CD4-positive, alpha-beta T cell treated with Interleukin-12 subunit alpha and Interleukin-12 subunit beta, for 1 hour (primary cell): ENCODE measurements around the gene GABRG3.

Experiments used
- DNase-seq: peaks from one replicate; pipeline ENCODE4 v3.0.0-alpha.2; 2020

Gene GABRG3

GRCh38 chr15:27196691-27197090 is 225.7 kb downstream of the GABRG3 start:
- no peak for DNase-seq

DNA sequence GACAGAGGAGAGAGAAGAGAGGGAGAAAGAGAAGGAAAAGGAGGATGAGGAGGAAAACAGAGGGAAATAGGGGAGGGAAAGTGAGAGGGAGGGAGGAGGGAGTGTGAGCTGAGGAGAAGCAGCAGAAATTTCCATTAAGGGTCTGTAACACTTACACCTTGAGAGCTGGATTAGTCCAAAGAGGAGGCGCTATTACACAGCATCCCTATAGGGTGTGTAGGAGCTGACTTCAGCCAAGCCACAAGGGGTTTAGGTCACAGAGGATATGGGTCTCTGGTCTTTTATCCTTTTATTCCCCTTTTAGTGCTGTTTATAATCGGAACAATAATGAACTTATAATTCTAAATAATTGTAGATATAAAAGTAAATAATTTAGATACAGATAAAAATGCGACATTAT is 230.4 kb downstream of the GABRG3 start:
- DNase-seq = no peak

- no peak for DNase-seq
Observed at GRCh38 chr15:27210176-27210575, 239.2 kb downstream of the GABRG3 start.

DNA sequence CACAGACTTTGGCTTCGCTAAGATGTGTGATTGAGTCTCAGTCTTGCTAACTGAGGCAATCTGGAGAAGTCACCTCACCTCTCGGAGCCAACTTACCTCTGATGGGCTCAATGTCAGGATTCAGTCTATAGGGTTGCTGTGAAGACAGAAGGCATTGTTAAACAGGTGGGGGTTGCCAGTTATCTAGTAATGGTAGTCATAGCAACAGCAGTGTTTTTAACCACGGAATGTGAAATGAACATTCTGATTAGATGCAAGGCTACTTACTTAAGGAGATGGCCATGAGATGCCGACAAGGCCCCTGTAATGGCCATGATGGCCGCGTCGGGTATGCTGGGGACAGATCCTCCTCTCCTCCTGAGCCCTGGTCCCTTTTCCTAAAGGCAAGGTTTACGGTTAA is 243.1 kb downstream of the GABRG3 start:
- no peak for DNase-seq

DNA sequence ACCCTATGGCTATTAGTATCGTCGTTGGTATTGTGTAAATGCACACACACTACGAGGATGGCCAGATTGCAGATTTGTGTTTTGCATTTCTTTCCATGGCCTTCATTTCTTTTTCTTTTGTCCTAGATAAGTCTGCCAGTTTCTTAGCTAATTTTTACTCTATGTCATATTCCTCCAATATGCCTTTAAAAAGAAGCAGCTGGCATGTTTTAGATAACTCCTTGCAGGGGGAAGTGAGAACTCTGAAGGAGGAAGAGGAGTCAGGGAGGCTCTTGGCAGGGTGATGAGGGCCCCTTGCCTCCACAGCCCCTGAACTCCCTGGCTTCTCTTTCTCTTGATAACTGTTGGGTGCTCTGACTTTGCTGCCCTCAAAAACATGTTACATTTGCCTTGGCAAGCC is 244.0 kb downstream of the GABRG3 start:
- no peak for DNase-seq

DNA sequence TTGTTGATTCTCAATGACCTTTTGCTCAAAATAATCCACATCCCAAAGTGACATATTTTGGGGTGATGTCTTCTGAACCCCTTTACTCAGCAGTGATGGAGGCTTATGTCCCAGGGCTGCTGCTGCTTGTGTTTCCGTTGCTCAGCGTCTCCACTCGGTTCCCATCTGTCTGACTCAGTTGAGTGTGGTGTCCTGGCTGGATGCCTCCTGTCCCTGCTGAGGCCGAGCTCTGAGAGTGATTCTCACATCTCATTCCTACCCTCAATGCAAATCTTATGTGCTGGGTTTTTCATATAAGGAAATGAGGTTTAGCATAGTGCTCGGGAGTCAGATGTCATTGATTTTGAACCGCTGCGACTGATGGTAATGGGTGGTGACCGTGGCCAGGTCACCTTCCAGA is 247.4 kb downstream of the GABRG3 start:
- DNase-seq = no peak

DNA sequence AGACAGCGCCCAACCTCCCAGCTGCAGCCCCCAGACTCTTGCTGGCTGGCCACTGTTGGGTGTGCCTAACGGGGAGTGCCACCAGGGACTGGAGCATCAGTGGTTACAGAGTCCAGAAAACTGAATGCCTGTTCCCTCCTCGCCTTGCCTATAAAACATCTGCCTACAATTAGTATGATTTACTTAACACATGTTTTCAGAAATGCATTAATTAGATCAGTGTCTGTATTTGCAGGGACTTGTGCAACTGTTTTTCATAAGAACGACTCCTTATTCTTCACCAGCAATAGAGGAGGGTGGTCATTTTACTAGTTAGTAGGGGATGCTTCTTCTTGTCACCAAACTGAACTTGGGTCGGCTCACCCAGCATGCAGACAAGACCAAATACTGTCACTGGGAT is 248.7 kb downstream of the GABRG3 start:
- DNase-seq = no peak

DNA sequence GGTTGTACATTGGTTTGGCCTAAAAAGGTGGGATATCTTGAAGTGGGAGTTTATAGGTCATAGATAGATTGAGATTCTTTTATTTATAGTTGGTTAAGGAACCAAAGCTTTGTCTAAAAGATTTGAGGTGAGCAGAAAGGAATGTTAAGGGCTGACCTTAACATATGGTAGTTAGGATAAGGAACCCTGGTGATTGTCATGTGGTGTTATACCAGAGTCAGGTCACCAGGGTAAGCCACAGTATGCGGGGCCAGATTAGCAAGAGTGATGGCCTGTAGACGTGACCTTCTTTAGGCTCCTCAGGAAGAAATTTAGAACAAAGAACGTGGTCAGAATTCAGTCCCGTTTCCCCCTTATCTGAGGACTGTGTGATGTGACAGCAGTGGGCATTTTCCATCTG is 249.2 kb downstream of the GABRG3 start:
- no peak for DNase-seq

- no peak for DNase-seq
Observed at GRCh38 chr15:27222479-27222878, 251.5 kb downstream of the GABRG3 start.

GRCh38 chr15:27223179-27223578 is 252.2 kb downstream of the GABRG3 start:
- DNase-seq = no peak

- DNase-seq = no peak
Observed at GRCh38 chr15:27231811-27232210, 260.8 kb downstream of the GABRG3 start.

DNA sequence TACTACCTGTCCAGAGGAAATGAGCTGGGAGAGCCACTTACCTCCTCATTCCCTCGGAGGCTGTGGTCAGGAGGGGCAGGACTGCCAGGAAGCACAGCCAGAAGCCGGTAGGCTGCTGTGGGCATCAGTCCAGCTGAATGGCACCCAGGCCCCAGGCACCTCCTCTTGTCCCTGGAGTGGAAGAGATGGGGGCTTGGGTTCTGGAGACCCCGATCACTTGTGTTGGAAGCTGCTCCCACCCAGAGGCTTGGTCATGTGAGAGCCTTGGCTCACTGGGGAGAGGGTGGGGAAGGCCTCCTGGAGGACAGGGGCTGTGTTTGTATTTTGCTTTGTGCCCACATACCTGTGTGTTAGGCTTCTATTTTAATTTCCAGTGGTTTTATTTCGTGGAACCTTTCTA is 261.9 kb downstream of the GABRG3 start:
- no peak for DNase-seq

GRCh38 chr15:27234593-27234992 is 263.6 kb downstream of the GABRG3 start:
- DNase-seq = no peak

DNA sequence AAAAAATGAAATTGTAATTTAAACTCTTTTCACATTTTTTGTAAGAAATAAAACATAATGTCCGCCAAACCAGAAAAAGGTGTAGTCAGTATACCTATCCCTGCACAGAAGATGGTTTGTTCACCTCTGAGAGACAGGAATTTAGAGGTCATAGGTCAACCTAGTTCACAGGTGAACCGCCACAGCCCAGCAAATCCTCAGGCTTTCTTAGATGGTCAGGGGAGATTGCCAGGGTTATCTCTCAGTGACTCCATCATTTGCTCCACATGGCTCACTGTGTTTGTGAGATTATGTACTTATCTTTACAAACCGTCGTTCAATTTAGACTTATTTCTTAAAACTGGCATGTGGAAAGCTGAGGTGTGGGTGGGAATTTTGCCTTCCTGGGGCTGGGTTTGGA is 264.2 kb downstream of the GABRG3 start:
- DNase-seq = no peak

GRCh38 chr15:27235681-27236080 is 264.7 kb downstream of the GABRG3 start:
- no peak for DNase-seq

GRCh38 chr15:27237319-27237939 is 266.4 kb downstream of the GABRG3 start:
- no peak for DNase-seq

GRCh38 chr15:27238209-27238608 is 267.2 kb downstream of the GABRG3 start:
- no peak for DNase-seq

DNA sequence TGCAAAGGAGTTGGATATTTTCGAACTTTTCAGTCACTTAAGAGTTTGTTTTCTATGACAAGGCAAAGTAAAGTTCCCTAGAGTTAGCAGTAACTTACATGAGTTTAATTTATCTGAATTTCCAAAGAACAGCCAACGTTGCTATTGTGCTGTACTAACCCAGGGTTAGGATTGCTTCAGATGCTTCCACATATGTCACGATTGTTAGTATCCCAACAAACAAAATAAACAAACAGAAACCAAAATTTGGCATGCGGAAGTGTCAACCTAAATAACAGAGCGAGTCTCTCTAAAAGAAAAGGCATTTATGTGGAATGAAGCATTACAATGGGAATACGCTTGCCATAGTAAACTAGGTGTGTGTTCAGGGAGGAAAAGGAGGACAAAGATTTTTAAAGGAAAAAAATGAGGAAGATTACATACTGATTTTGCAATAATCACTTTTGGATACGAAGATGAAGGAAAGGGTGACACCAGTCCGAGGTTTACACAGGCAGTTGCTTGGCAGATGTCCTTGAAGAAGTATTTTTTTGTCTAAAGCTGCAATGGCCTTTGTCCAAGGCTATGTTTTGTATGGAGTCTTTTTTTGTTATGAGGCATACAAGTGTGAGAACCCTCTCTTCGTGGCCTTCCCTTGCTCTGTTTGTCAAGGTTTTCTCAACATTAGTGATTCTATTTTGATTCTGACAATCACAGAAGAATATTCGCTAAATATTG is 267.9 kb downstream of the GABRG3 start:
- no peak for DNase-seq

DNA sequence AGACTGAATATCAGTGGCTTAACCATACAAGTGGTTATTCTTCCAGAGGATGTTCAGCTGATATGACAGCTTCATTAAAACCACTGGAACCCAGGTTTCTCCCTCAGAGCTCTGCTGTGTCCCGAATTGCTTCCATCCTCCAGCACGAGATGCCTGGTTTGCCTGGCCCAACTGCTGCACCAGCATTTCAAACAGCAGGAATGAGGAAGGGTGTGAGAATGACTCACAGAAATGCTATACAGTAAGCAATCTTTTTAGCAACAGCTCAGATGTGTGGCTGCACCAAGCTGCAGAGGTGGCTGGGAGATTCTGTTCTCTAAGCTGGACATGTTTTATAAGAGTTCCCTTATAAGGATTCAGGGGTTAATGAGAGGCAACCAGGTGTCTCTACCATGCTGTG is 271.0 kb downstream of the GABRG3 start:
- DNase-seq = no peak

- DNase-seq = no peak
Observed at GRCh38 chr15:27244047-27244446, 273.1 kb downstream of the GABRG3 start.

DNA sequence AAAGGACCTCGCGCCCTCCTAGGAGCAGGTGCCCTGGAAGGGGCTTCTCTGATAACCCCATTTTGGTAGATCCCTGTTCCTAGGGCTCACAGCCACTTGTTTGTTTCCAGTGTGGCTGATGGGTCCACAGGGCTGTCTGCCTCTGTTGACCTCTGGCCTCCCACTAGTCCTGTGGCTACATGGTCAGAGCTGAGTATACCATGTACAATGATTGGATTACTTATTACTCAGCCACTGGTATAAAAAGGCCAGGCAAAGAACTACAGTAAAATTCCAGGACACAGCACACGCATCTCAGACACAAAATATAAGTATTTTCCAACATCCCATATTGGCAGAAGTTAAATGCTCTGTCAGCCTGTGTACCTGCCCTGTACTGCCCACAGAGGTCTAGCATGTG is 277.3 kb downstream of the GABRG3 start:
- DNase-seq = no peak

GRCh38 chr15:27249046-27249759 is 278.2 kb downstream of the GABRG3 start:
- DNase-seq = no peak

- no peak for DNase-seq
Observed at GRCh38 chr15:27249760-27250109, 278.8 kb downstream of the GABRG3 start.

DNA sequence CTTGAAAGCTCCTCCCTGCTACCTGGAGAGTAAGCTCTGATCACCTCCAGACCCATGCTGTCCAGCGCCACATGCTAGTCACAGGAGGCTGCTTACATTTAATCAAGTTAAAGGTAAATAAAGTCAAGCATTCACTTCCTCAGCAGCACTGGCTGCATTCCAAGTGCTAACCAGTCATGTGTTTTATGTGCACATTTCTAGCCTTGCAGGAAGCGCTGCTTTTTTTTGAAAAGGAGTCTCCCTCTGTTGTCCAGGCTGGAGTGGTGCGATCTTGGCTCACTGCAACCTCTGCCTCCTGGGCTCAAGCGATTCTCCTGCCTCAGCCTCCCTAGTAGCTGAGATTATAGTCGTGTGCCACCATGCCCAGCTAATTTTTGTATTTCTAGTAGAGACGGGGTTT is 279.2 kb downstream of the GABRG3 start:
- no peak for DNase-seq
